ENCODE measurements around the gene METTL2B. TPM values are rescaled to one million over a fixed set of nuclear protein-coding genes. Genes with fewer than 3 reads are reported as not detected.
"Not testable (repeated sequence)": the region's sequence is repeated elsewhere in the genome, so short reads cannot be mapped to it uniquely, and the experiment has no call there.

METTL2B gene
- total RNA-seq, 1 donor from 2014 or later = 35.7 TPM

- ChIA-PET CTCF (interaction anchor here (1.2 to 7.4 kb wide), 5 partner anchors 9 to 108 kb away, joined by 3 to 121 read pairs (median 5); no protein-coding TSS in a partner anchor), POLR2A (interaction anchor here (0.6 to 5.3 kb wide), 13 partner anchors 10 to 1493 kb away, joined by 3 to 61 read pairs (median 5); partner anchors contain the start of gene METTL2B)
- peak within 1 kb of the TSS; percentile 100 for H3K27ac Mint-ChIP-seq
- peaks cover 44% of the 10 kb centered on the region for H3K4me1 Mint-ChIP-seq
- peak within 1 kb of the TSS; percentile 95 for H3K4me3 Mint-ChIP-seq
- ATAC-seq (ENCODE audit: low read depth) = peak; percentile 87
- H3K27me3 Mint-ChIP-seq = no peaks in the 10 kb centered on the region
- intact Hi-C loops (cut with micrococcal nuclease) = loop anchor here (1.0 to 5.0 kb wide), 7 partner anchors 18 to 803 kb away; partner anchors contain the start of genes IMPDH1, METTL2B and SND1
- TF ChIP-seq CTCF (IDR thresholded peaks at IDR 0.05) = no peak
- peaks cover 12% of the 10 kb centered on the region for H3K36me3 Mint-ChIP-seq (ENCODE audit: low read depth)
- peak; percentile 95 for DNase-seq
- no peaks in the 10 kb centered on the region for H3K9me3 Mint-ChIP-seq
Measured at GRCh38 chr7:128455543-128456254, 20.8 kb upstream of the METTL2B start, which contains the start of gene HILPDA. HILPDA (plus strand) TSS chr7:128455878; CDS start chr7:128457269, 1,391 bp downstream.

- H3K27me3 Mint-ChIP-seq = no peaks in the 10 kb centered on the region
- H3K4me1 Mint-ChIP-seq = peaks cover 41% of the 10 kb centered on the region
- CTCF ChIA-PET = interaction anchor here (1.2 to 7.4 kb wide), 3 partner anchors 12 to 109 kb away, joined by 3 to 121 read pairs (median 5); no protein-coding TSS in a partner anchor
- ATAC-seq (ENCODE audit: low read depth) = no peak
- H3K4me3 Mint-ChIP-seq = peak overlapping the region; percentile 95
- TF ChIP-seq CTCF (IDR thresholded peaks at IDR 0.05) = no peak
- no peaks in the 10 kb centered on the region for H3K9me3 Mint-ChIP-seq
- POLR2A ChIA-PET = interaction anchor here (0.6 to 5.3 kb wide), 8 partner anchors 10 to 155 kb away, joined by 3 to 61 read pairs (median 8); no protein-coding TSS in a partner anchor
- DNase-seq = no peak
- intact Hi-C loops (cut with micrococcal nuclease) = loop anchor here (5.0 kb wide), 1 partner anchor 804 kb away; the partner anchor contains the start of gene SND1
- peak overlapping the region; percentile 100 for H3K27ac Mint-ChIP-seq
- H3K36me3 Mint-ChIP-seq (ENCODE audit: low read depth) = peaks cover 12% of the 10 kb centered on the region
Measured at GRCh38 chr7:128456255-128456725, 20.3 kb upstream of the METTL2B start.

- Mint-ChIP-seq H3K36me3 (ENCODE audit: low read depth) (peaks cover 12% of the 10 kb centered on the region), H3K4me1 (peaks cover 41% of the 10 kb centered on the region)
- H3K9me3 Mint-ChIP-seq; ATAC-seq (ENCODE audit: low read depth); H3K27me3 Mint-ChIP-seq; H3K4me3 Mint-ChIP-seq; DNase-seq; H3K27ac Mint-ChIP-seq: not testable (repeated sequence)
- ChIA-PET POLR2A (interaction anchor here (0.6 to 1.2 kb wide), 2 partner anchors 21 to 30 kb away, joined by 3 read pairs; no protein-coding TSS in a partner anchor), CTCF (interaction anchor here (0.9 to 7.4 kb wide), 2 partner anchors 30 to 58 kb away, joined by 9 to 121 read pairs; no protein-coding TSS in a partner anchor)
- intact Hi-C loops (cut with micrococcal nuclease) = loop anchor here (5.0 kb wide), 1 partner anchor 805 kb away; the partner anchor contains the start of gene SND1
Measured at GRCh38 chr7:128457385-128457784, 19.2 kb upstream of the METTL2B start.

- ATAC-seq (ENCODE audit: low read depth) (no peak), DNase-seq (no peak)
- Mint-ChIP-seq H3K9me3 (no peaks in the 10 kb centered on the region), H3K27ac (no peak overlapping the region), H3K36me3 (ENCODE audit: low read depth) (peaks cover 12% of the 10 kb centered on the region), H3K4me1 (peaks cover 38% of the 10 kb centered on the region), H3K27me3 (no peaks in the 10 kb centered on the region), H3K4me3 (no peak overlapping the region)
- intact Hi-C loops (cut with micrococcal nuclease) = loop anchor here (1.0 to 5.0 kb wide), 4 partner anchors 32 to 807 kb away; partner anchors contain the start of genes IMPDH1 and SND1
- POLR2A ChIA-PET = interaction anchor here (0.8 to 1.9 kb wide), 3 partner anchors 21 to 809 kb away, joined by 3 to 21 read pairs (median 3); no protein-coding TSS in a partner anchor
- TF ChIP-seq CTCF (IDR thresholded peaks at IDR 0.05) = peak; percentile 27
- CTCF ChIA-PET = interaction anchor here (0.7 to 4.2 kb wide), 10 partner anchors 10 to 115 kb away, joined by 3 to 442 read pairs (median 6); partner anchors contain the start of gene RBM28
Measured at GRCh38 chr7:128458956-128459355, 17.6 kb upstream of the METTL2B start.

GRCh38 chr7:128459394-128459878 lies 17.1 kb upstream of the METTL2B start:
- ChIA-PET POLR2A (interaction anchor here (0.8 to 1.9 kb wide), 3 partner anchors 22 to 810 kb away, joined by 3 to 21 read pairs (median 3); no protein-coding TSS in a partner anchor), CTCF (interaction anchor here (0.7 to 4.2 kb wide), 16 partner anchors 11 to 116 kb away, joined by 3 to 442 read pairs (median 6); partner anchors contain the start of gene RBM28)
- Mint-ChIP-seq H3K27ac (no peak overlapping the region), H3K27me3 (no peaks in the 10 kb centered on the region), H3K36me3 (ENCODE audit: low read depth) (peaks cover 12% of the 10 kb centered on the region), H3K9me3 (no peaks in the 10 kb centered on the region), H3K4me1 (peaks cover 35% of the 10 kb centered on the region), H3K4me3 (no peak overlapping the region)
- DNase-seq (peak; percentile 28), ATAC-seq (ENCODE audit: low read depth) (peak; percentile 49)
- intact Hi-C loops (cut with micrococcal nuclease) = loop anchor here (1.0 to 5.0 kb wide), 4 partner anchors 32 to 807 kb away; partner anchors contain the start of genes IMPDH1 and SND1
- TF ChIP-seq CTCF (IDR thresholded peaks at IDR 0.05) = no peak
